HEK293 (cell line): ENCODE measurements around the gene DISP3.

Experiments
- CTCF ChIP-seq: fragments of 450-650 bp; formaldehyde crosslinking; IDR thresholded peaks from 2 replicates; pipeline ENCODE4 v1.5.1; 2016; ENCODE audit warnings: missing biosample characterization, missing genetic modification characterization
- TCF7L2 ChIP-seq: IDR thresholded peaks from 2 replicates; pipeline ENCODE4 v1.6.1; 2011; ENCODE audit warnings: low read depth, mild to moderate bottlenecking, inconsistent platforms, low read length, moderate library complexity, borderline replicate concordance
- ZNF416 ChIP-seq: fragments of 450-650 bp; formaldehyde crosslinking; IDR thresholded peaks from 2 replicates; pipeline ENCODE4 v1.5.1; 2016; ENCODE audit warnings: missing biosample characterization, missing genetic modification characterization

GRCh38 chr1:11526071-11526895 is 47.3 kb downstream of the DISP3 start:
- TF ChIP-seq CTCF: no peak
- TF ChIP-seq TCF7L2: no peak
- no peak for TF ChIP-seq ZNF416 (tag by site-specific recombination)
